Caco-2 (cell line): ENCODE measurements around the gene UBE2E2. TPM values are rescaled to one million over a fixed set of nuclear protein-coding genes. Genes with fewer than 3 reads are reported as not detected.

Experiments
- BruUV-seq: library from RNA; stranded (reverse); fragments of 400-500 nt; replicated peaks from 2 replicates; lab custom pipeline; 2021; lab: Mats Ljungman, UMichigan
- CTCF ChIA-PET: fragments of 300-600 bp; sonication (Branson Sonifier 250); formaldehyde crosslinking; loops from one replicate; lab custom pipeline; 2022; ENCODE audit warnings: antibody characterized with exemption; lab: Charles Lee
- POLR2A ChIA-PET: fragments of 300-600 bp; sonication (Branson Sonifier 250); formaldehyde crosslinking; loops from one replicate; lab custom pipeline; 2022; ENCODE audit warnings: antibody characterized with exemption; lab: Charles Lee
- DNase-seq, 2 experiments: peaks; one replicate each; pipeline versions ENCODE4 v3.0.0 to v3.0.0-alpha.2; 2020 to 2022
- H3K27me3 ChIP-seq: replicated peaks from 2 replicates; pipeline ENCODE4 v1.6.0; 2011; ENCODE audit warnings: low read length; ENCODE audit not compliant: control insufficient read depth, insufficient read depth
- H3K36me3 ChIP-seq: 2 replicates; pipeline ENCODE4 v1.5.1; 2011; ENCODE audit warnings: low read length; ENCODE audit not compliant: control insufficient read depth, insufficient read depth
- H3K4me1 ChIP-seq: fragments of 250-450 bp; sonication (Bioruptor Pico); 2 replicates; pipeline ENCODE4 v1.5.1; 2020; ENCODE audit warnings: mild to moderate bottlenecking
- H3K4me3 ChIP-seq: 2 replicates; pipeline ENCODE4 v1.5.1; 2011; ENCODE audit warnings: low read depth, mild to moderate bottlenecking, control low read depth, low read length
- H3K9me3 ChIP-seq: fragments of 250-450 bp; sonication (Bioruptor Pico); 2 replicates; pipeline ENCODE4 v1.5.1; 2020; ENCODE audit warnings: mild to moderate bottlenecking, moderate library complexity
- H3K27ac Mint-ChIP-seq: one replicate; pipeline ENCODE4 v1.8.0; 2022; ENCODE audit warnings: mixed read lengths; ENCODE audit not compliant: unreplicated experiment
- H3K27me3 Mint-ChIP-seq: one replicate; pipeline ENCODE4 v1.8.0; 2022; ENCODE audit warnings: mixed read lengths; ENCODE audit not compliant: insufficient read depth, unreplicated experiment
- H3K36me3 Mint-ChIP-seq: one replicate; pipeline ENCODE4 v1.8.0; 2022; ENCODE audit warnings: mild to moderate bottlenecking, mixed read lengths; ENCODE audit not compliant: insufficient read depth, unreplicated experiment
- H3K4me1 Mint-ChIP-seq: one replicate; pipeline ENCODE4 v1.8.0; 2022; ENCODE audit warnings: low read depth, mixed read lengths; ENCODE audit not compliant: unreplicated experiment
- H3K4me3 Mint-ChIP-seq: one replicate; pipeline ENCODE4 v1.8.0; 2022; ENCODE audit warnings: mild to moderate bottlenecking, moderate library complexity, mixed read lengths; ENCODE audit not compliant: unreplicated experiment
- H3K9me3 Mint-ChIP-seq: one replicate; pipeline ENCODE4 v1.8.0; 2022; ENCODE audit warnings: mixed read lengths; ENCODE audit not compliant: unreplicated experiment
- CTCF ChIP-seq, 2 experiments: fragments of 200-600 bp in 1 of 2; IDR thresholded peaks; 1 replicate in 1 of 2; 2 replicates in 1 of 2; pipeline versions ENCODE4 v1.5.1 to v1.8.0; 2011 to 2022; ENCODE audit warnings: antibody characterized with exemption in 1 of 2, control low read depth in 1 of 2, inconsistent platforms in 1 of 2, low read depth in 1 of 2, low read length in 1 of 2, mild to moderate bottlenecking in 1 of 2, moderate library complexity in 1 of 2; ENCODE audit not compliant: insufficient read depth in 1 of 2, severe bottlenecking in 1 of 2, unreplicated experiment in 1 of 2
- intact Hi-C: fragments of 100-400 bp; cut with micrococcal nuclease; formaldehyde crosslinking; loops from one replicate; pipeline ENCODE4 v1.10.0; 2022; ENCODE audit not compliant: unreplicated experiment
- total RNA-seq: library from RNA; stranded (reverse); gene quantifications from 2 replicates; pipeline ENCODE4 v1.2.3, GENCODE V29; 2022

The UBE2E2 gene
- total RNA-seq, 1 experiment from 2014 or later: 83.8 TPM

GRCh38 chr3:23256741-23257435 lies 53.8 kb downstream of the UBE2E2 start:
- ChIA-PET CTCF (no interaction called here), POLR2A (no interaction called here)
- Mint-ChIP-seq H3K4me3 (no peak overlapping the region), H3K27ac (no peak overlapping the region), H3K27me3 (no peaks in the 10 kb centered on the region), H3K36me3 (no peaks in the 10 kb centered on the region), H3K4me1 (peaks cover 22% of the 10 kb centered on the region), H3K9me3 (no peaks in the 10 kb centered on the region)
- H3K4me3 ChIP-seq: no peak overlapping the region
- DNase-seq: no peak
- peaks cover 14% of the 10 kb centered on the region for H3K4me1 ChIP-seq
- intact Hi-C loops: no loop called here
- no peaks in the 10 kb centered on the region for H3K36me3 ChIP-seq
- no TSS peak for BruUV-seq
- H3K9me3 ChIP-seq: no peaks in the 10 kb centered on the region
- TF ChIP-seq CTCF (IDR thresholded peaks at IDR 0.05; ENCODE audit: insufficient read depth in 1 of 2, low read depth in 1 of 2, low read length in 1 of 2, severe bottlenecking in 1 of 2, unreplicated experiment in 1 of 2): no peak
- no peaks in the 10 kb centered on the region for H3K27me3 ChIP-seq

DNA sequence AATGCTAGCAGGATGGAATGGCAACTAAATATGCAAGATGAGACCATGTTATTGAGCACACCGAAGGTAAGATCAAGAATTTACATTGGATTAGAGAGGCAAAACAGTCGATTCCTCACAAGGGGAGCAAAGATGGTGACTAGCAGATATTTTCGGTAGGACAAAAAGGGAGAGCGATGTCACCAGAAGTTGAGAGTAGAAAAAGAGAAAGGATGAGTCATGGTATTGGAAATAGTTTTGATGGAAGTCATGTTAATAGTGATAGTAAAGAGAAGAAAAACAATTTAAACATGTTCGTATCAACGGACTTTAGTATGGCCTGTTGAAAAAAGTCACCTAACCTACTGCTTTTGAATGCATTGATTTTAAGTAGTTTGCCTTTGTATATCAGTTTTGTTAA lies 55.0 kb downstream of the UBE2E2 start:
- no TSS peak for BruUV-seq
- no peak for DNase-seq
- H3K36me3 ChIP-seq: no peaks in the 10 kb centered on the region
- no peak overlapping the region for H3K4me3 ChIP-seq
- H3K27ac Mint-ChIP-seq: no peak overlapping the region
- intact Hi-C loops: no loop called here
- H3K4me3 Mint-ChIP-seq: no peak overlapping the region
- H3K27me3 Mint-ChIP-seq: no peaks in the 10 kb centered on the region
- ChIA-PET POLR2A (interaction anchor here (0.6 kb wide), 1 partner anchor 238 kb away, joined by 4 read pairs; no protein-coding TSS in a partner anchor), CTCF (no interaction called here)
- no peaks in the 10 kb centered on the region for H3K9me3 ChIP-seq
- peaks cover 12% of the 10 kb centered on the region for H3K4me1 ChIP-seq
- TF ChIP-seq CTCF (IDR thresholded peaks at IDR 0.05; ENCODE audit: insufficient read depth in 1 of 2, low read depth in 1 of 2, low read length in 1 of 2, severe bottlenecking in 1 of 2, unreplicated experiment in 1 of 2): no peak
- H3K27me3 ChIP-seq: no peaks in the 10 kb centered on the region
- no peaks in the 10 kb centered on the region for H3K9me3 Mint-ChIP-seq
- H3K36me3 Mint-ChIP-seq: no peaks in the 10 kb centered on the region
- peaks cover 28% of the 10 kb centered on the region for H3K4me1 Mint-ChIP-seq

- ChIA-PET POLR2A (no interaction called here), CTCF (no interaction called here)
- H3K4me3 ChIP-seq: no peak overlapping the region
- intact Hi-C loops: no loop called here
- H3K4me1 Mint-ChIP-seq: peaks cover 21% of the 10 kb centered on the region
- no peak overlapping the region for H3K27ac Mint-ChIP-seq
- no peaks in the 10 kb centered on the region for H3K27me3 Mint-ChIP-seq
- H3K36me3 Mint-ChIP-seq: no peaks in the 10 kb centered on the region
- H3K9me3 Mint-ChIP-seq: peaks cover 1% of the 10 kb centered on the region
- no peaks in the 10 kb centered on the region for H3K27me3 ChIP-seq
- DNase-seq: no peak
- no peak overlapping the region for H3K4me3 Mint-ChIP-seq
- H3K36me3 ChIP-seq: no peaks in the 10 kb centered on the region
- no TSS peak for BruUV-seq
- peaks cover 2% of the 10 kb centered on the region for H3K4me1 ChIP-seq
- TF ChIP-seq CTCF (IDR thresholded peaks at IDR 0.05; ENCODE audit: insufficient read depth in 1 of 2, low read depth in 1 of 2, low read length in 1 of 2, severe bottlenecking in 1 of 2, unreplicated experiment in 1 of 2): no peak
- no peaks in the 10 kb centered on the region for H3K9me3 ChIP-seq
These were observed 56.4 kb downstream of the UBE2E2 start for GRCh38 chr3:23259515-23259914.
